ENCODE data around the gene C5orf34.

DNA sequence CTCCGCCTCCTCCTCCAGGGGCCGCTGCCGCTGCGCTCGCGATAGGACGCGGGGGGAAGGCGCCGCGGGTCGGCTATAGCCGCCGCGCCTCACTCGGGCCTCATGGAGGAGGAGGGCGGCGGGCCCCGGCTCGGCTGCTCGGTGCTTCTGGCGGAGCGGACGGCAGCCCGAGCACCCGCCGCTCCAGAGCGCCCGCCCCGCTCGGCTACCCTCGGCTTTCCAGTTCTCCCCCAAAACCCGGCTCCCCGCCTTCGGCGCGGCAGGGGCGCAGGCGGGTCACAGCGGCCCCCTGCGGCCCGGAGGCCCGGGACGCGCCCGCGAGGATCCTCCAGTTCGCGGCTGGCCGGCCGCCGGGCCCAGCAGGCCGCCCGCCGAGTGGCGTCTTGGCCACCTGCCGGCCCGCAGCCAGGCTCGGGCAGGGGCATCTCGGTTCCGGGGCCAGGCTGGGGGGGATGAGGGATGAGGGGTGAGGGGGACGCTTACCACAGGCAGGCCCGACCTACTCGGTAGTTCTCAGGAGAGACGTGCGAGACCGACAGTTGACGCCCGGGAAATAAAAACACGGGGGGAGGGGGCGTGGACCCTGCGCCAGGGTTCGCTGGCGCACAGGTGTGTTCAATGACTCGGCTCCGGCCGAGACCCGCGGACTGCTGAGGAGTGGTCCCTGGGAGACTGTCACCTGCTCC is 42.1 kb upstream of the C5orf34 start, which contains the start of gene PAIP1:
- TF ChIP-seq, protein P1, sequence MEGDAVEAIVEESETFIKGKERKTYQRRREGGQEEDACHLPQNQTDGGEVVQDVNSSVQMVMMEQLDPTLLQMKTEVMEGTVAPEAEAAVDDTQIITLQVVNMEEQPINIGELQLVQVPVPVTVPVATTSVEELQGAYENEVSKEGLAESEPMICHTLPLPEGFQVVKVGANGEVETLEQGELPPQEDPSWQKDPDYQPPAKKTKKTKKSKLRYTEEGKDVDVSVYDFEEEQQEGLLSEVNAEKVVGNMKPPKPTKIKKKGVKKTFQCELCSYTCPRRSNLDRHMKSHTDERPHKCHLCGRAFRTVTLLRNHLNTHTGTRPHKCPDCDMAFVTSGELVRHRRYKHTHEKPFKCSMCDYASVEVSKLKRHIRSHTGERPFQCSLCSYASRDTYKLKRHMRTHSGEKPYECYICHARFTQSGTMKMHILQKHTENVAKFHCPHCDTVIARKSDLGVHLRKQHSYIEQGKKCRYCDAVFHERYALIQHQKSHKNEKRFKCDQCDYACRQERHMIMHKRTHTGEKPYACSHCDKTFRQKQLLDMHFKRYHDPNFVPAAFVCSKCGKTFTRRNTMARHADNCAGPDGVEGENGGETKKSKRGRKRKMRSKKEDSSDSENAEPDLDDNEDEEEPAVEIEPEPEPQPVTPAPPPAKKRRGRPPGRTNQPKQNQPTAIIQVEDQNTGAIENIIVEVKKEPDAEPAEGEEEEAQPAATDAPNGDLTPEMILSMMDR (IDR thresholded peaks at IDR 0.05) = peak; percentile 36 to 80
- TF ChIP-seq POLR2AphosphoS5 (IDR thresholded peaks at IDR 0.05) = peak in 1 of 3 donors; percentile 35
